Spleen (tissue), 7 donors: ENCODE results near the gene CSF3R.

Experiments used
- POLR2AphosphoS5 ChIP-seq, 3 donors: sonication (generic); formaldehyde crosslinking; IDR thresholded peaks; one replicate each; pipeline ENCODE4 v1.5.1; 2017; ENCODE audit warnings: antibody characterized with exemption in 3 of 3
- TF ChIP-seq, protein P1 (sequence below), 11 experiments: fragments of 200-600 bp in 7 of 11; fragments of 450-650 bp in 4 of 11; sonication (generic) in 4 of 11; IDR thresholded peaks in 8 of 11; conservative IDR thresholded peaks in 3 of 11; 1 replicate in 7 of 11; 2 replicates in 4 of 11; pipeline versions ENCODE4 v1.4.0 to v1.8.0; 2016 to 2021; ENCODE audit warnings: antibody characterized with exemption in 11 of 11, inconsistent platforms in 4 of 11, mild to moderate bottlenecking in 1 of 11
- donor health status: DM: no; HTN: no; CAD: no; lungs with moderate emphysema.
- donor health status: DM: no; HTN: no; CAD: no.
- donor health status: DM: no; HTN: no; CAD: no.

DNA sequence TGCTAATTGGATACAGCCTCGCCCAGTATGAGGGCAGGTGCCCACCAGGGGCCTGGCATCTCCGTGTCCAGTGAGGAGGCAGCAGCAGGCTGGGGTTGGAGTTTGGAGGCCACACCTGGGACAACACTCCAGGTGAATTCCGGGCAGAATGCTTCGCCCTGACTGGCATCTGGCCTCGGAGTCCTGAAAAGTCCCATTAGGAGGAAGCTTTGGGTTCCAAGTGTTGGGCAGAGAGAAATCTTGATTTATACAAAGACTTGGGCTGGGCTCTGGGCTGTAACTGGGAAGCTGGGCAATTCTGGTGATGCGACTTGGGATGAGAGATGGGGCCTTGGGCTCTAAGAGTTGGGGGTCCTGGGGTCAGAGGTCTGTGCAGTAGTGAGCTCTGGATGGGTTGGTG lies 48.1 kb upstream of the CSF3R start:
- TF ChIP-seq, protein P1, sequence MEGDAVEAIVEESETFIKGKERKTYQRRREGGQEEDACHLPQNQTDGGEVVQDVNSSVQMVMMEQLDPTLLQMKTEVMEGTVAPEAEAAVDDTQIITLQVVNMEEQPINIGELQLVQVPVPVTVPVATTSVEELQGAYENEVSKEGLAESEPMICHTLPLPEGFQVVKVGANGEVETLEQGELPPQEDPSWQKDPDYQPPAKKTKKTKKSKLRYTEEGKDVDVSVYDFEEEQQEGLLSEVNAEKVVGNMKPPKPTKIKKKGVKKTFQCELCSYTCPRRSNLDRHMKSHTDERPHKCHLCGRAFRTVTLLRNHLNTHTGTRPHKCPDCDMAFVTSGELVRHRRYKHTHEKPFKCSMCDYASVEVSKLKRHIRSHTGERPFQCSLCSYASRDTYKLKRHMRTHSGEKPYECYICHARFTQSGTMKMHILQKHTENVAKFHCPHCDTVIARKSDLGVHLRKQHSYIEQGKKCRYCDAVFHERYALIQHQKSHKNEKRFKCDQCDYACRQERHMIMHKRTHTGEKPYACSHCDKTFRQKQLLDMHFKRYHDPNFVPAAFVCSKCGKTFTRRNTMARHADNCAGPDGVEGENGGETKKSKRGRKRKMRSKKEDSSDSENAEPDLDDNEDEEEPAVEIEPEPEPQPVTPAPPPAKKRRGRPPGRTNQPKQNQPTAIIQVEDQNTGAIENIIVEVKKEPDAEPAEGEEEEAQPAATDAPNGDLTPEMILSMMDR (IDR thresholded peaks at IDR 0.05 in 8 of 11, conservative IDR thresholded peaks at IDR 0.05 in 3 of 11): no peak
- TF ChIP-seq POLR2AphosphoS5 (IDR thresholded peaks at IDR 0.05): no peak
